Measurements from ENCODE around the gene NEO1. TPM values are rescaled to one million over a fixed set of nuclear protein-coding genes. Genes with fewer than 3 reads are reported as not detected.

Gene NEO1
- total RNA-seq, 1 experiment from 2014 or later, result 12.4 TPM

DNA sequence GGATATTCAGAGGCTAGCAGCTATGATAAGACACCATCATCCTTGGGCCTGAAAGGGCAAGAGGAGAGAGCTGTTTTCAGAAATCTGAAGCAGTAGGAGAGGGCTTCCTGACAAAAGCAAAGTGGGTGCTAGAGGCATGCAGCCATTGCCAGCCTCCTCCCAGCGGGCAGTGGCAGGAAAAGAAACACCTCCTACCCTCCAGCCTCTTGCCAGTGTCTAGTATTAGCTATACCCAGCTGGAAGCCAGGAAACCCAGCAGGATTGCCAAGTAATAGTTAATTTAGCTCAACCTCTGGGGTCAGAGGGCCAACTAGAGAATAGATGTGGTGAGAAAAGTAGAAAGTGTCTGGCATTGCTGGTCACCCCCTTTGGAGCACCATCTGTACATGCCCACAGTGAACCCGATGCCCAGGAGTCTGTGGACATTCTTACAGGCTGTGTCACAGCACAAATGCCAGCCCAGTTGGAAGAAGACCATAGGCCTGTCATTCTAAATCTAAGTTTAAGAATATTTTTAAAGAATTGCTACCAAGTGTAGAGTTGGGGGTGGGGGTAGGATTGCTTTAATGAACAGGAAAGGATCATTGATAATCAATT is 231.2 kb downstream of the NEO1 start:
- no peaks in the 10 kb centered on the region for H3K9me3 ChIP-seq
- ChIA-PET CTCF (interaction anchor here (1.4 kb wide), 1 partner anchor 10 kb away, joined by 4 read pairs; no protein-coding TSS in a partner anchor), POLR2A (no interaction called here)
- H3K4me3 ChIP-seq (ENCODE audit: low read depth, low read length), result no peak overlapping the region
- intact Hi-C loops (cut with micrococcal nuclease; ENCODE audit: unreplicated experiment), result no loop called here
- H3K36me3 ChIP-seq (ENCODE audit: control insufficient read depth, insufficient read depth, low read length), result no peaks in the 10 kb centered on the region
- no peak overlapping the region for H3K27ac Mint-ChIP-seq (ENCODE audit: unreplicated experiment)
- no peak overlapping the region for H3K4me3 Mint-ChIP-seq (ENCODE audit: unreplicated experiment)
- H3K9me3 Mint-ChIP-seq (ENCODE audit: unreplicated experiment), result no peaks in the 10 kb centered on the region
- no peaks in the 10 kb centered on the region for H3K4me1 Mint-ChIP-seq (ENCODE audit: low read depth, unreplicated experiment)
- no peak for DNase-seq
- no peaks in the 10 kb centered on the region for H3K27me3 Mint-ChIP-seq (ENCODE audit: insufficient read depth, unreplicated experiment)
- no peaks in the 10 kb centered on the region for H3K36me3 Mint-ChIP-seq (ENCODE audit: insufficient read depth, unreplicated experiment)
- no peaks in the 10 kb centered on the region for H3K27me3 ChIP-seq (replicated peaks; ENCODE audit: control insufficient read depth, insufficient read depth, low read length)
- TF ChIP-seq, protein P1, sequence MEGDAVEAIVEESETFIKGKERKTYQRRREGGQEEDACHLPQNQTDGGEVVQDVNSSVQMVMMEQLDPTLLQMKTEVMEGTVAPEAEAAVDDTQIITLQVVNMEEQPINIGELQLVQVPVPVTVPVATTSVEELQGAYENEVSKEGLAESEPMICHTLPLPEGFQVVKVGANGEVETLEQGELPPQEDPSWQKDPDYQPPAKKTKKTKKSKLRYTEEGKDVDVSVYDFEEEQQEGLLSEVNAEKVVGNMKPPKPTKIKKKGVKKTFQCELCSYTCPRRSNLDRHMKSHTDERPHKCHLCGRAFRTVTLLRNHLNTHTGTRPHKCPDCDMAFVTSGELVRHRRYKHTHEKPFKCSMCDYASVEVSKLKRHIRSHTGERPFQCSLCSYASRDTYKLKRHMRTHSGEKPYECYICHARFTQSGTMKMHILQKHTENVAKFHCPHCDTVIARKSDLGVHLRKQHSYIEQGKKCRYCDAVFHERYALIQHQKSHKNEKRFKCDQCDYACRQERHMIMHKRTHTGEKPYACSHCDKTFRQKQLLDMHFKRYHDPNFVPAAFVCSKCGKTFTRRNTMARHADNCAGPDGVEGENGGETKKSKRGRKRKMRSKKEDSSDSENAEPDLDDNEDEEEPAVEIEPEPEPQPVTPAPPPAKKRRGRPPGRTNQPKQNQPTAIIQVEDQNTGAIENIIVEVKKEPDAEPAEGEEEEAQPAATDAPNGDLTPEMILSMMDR (IDR thresholded peaks at IDR 0.05; ENCODE audit: insufficient read depth in 1 of 2, low read depth in 1 of 2, low read length in 1 of 2, severe bottlenecking in 1 of 2, unreplicated experiment in 1 of 2), result no peak
- H3K4me1 ChIP-seq, result no peaks in the 10 kb centered on the region
- BruUV-seq (replicated peaks), result no TSS peak

DNA sequence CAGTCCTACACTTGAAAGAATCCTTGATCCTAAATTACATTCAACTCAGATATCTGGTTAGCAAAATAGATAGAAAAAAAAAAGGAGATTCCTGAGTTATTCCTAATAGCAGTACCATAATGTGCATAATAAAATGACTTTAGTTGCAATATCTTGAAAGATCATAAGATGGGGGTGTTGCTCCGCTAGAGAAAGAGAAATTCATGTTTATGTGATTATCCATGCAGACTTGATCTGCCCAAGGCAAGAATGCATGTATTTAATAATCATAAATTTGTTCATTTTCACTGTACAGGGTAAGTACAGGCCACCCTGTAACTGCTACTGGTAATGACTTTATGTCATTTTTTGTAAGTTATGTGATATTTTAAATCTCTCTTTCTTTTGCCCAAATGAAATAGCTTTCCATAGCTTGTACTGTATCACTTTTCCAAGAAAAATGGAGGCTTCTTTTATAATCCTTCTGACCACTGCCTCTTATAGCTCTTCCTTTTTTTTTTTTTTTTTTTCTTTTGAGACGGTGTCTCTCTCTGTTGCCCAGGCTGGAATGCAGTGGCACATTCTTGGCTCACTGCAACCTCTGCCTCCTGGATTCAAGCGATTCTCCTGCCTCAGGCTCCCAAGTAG is 231.9 kb downstream of the NEO1 start:
- TF ChIP-seq, protein P1 (IDR thresholded peaks at IDR 0.05; ENCODE audit: insufficient read depth in 1 of 2, low read depth in 1 of 2, low read length in 1 of 2, severe bottlenecking in 1 of 2, unreplicated experiment in 1 of 2), result no peak
- CTCF ChIA-PET, result no interaction called here
- no TSS peak for BruUV-seq (replicated peaks)
- Histone ChIP-seq H3K9me3 (no peaks in the 10 kb centered on the region), H3K36me3 (ENCODE audit: control insufficient read depth, insufficient read depth, low read length) (no peaks in the 10 kb centered on the region), H3K27me3 (replicated peaks; ENCODE audit: control insufficient read depth, insufficient read depth, low read length) (no peaks in the 10 kb centered on the region), H3K4me1 (no peaks in the 10 kb centered on the region), H3K4me3 (ENCODE audit: low read depth, low read length) (no peak overlapping the region)
- Mint-ChIP-seq H3K36me3 (ENCODE audit: insufficient read depth, unreplicated experiment) (no peaks in the 10 kb centered on the region), H3K4me1 (ENCODE audit: low read depth, unreplicated experiment) (no peaks in the 10 kb centered on the region), H3K4me3 (ENCODE audit: unreplicated experiment) (no peak overlapping the region), H3K27me3 (ENCODE audit: insufficient read depth, unreplicated experiment) (no peaks in the 10 kb centered on the region), H3K27ac (ENCODE audit: unreplicated experiment) (no peak overlapping the region), H3K9me3 (ENCODE audit: unreplicated experiment) (no peaks in the 10 kb centered on the region)
- intact Hi-C loops (cut with micrococcal nuclease; ENCODE audit: unreplicated experiment), result no loop called here
- POLR2A ChIA-PET, result no interaction called here
- no peak for DNase-seq

DNA sequence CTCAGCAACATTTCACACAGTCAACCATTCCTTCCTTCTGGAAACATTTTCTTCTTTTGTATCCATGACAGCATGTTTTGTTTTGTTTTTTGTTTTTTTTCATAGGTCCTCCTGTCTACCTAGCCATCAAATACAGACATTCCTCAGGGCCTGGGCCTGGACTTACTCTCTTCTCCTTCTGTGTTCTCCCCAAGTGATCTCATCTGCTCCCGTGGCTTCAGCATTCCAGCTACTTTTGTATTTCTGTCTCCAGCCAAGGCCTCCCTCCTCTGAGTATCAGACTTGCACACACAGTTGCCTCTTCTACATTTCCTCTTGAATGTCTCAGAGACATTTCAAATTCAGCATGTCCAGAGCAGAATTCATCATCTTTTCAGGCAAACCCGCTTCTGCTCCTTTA is 234.0 kb downstream of the NEO1 start:
- CTCF ChIA-PET, result interaction anchor here (1.8 kb wide), 1 partner anchor 21 kb away, joined by 5 read pairs; no protein-coding TSS in a partner anchor
- H3K27me3 Mint-ChIP-seq (ENCODE audit: insufficient read depth, unreplicated experiment), result no peaks in the 10 kb centered on the region
- Histone ChIP-seq H3K27me3 (replicated peaks; ENCODE audit: control insufficient read depth, insufficient read depth, low read length) (no peaks in the 10 kb centered on the region), H3K4me1 (no peaks in the 10 kb centered on the region), H3K4me3 (ENCODE audit: low read depth, low read length) (no peak overlapping the region), H3K9me3 (no peaks in the 10 kb centered on the region), H3K36me3 (ENCODE audit: control insufficient read depth, insufficient read depth, low read length) (no peaks in the 10 kb centered on the region)
- no peak overlapping the region for H3K4me3 Mint-ChIP-seq (ENCODE audit: unreplicated experiment)
- H3K9me3 Mint-ChIP-seq (ENCODE audit: unreplicated experiment), result no peaks in the 10 kb centered on the region
- TF ChIP-seq, protein P1 (IDR thresholded peaks at IDR 0.05; ENCODE audit: insufficient read depth in 1 of 2, low read depth in 1 of 2, low read length in 1 of 2, severe bottlenecking in 1 of 2, unreplicated experiment in 1 of 2), result no peak
- no TSS peak for BruUV-seq (replicated peaks)
- intact Hi-C loops (cut with micrococcal nuclease; ENCODE audit: unreplicated experiment), result no loop called here
- DNase-seq, result no peak
- POLR2A ChIA-PET, result no interaction called here
- no peak overlapping the region for H3K27ac Mint-ChIP-seq (ENCODE audit: unreplicated experiment)
- no peaks in the 10 kb centered on the region for H3K4me1 Mint-ChIP-seq (ENCODE audit: low read depth, unreplicated experiment)
- no peaks in the 10 kb centered on the region for H3K36me3 Mint-ChIP-seq (ENCODE audit: insufficient read depth, unreplicated experiment)
